Smooth muscle cell of the pulmonary artery (primary cell): ENCODE data around the gene ENTHD1. TPM values are rescaled to one million over a fixed set of nuclear protein-coding genes. Genes with fewer than 3 reads are reported as not detected.

Experiments
- total RNA-seq: library from RNA; depleted of rRNA; stranded (reverse); fragments of >200 nt; gene quantifications from 2 replicates; pipeline ENCODE4 v1.2.3, GENCODE V29; 2014

ENTHD1 gene, protein sequence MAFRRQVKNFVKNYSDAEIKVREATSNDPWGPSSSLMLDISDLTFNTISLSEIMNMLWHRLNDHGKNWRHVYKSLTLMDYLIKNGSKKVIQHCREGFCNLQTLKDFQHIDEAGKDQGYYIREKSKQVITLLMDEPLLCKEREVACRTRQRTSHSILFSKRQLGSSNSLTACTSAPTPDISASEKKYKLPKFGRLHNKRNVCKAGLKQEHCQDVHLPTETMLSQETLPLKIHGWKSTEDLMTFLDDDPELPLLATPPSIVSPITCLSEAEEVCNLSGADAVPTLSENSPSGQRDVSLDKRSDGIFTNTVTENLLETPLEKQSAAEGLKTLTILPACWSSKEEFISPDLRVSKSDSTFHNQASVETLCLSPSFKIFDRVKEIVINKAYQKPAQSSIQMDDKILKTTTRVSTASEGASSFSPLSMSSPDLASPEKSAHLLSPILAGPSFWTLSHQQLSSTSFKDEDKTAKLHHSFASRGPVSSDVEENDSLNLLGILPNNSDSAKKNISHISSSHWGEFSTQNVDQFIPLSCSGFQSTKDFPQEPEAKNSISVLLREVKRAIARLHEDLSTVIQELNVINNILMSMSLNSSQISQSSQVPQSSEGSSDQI
- not detected in 2 replicates for total RNA-seq

DNA sequence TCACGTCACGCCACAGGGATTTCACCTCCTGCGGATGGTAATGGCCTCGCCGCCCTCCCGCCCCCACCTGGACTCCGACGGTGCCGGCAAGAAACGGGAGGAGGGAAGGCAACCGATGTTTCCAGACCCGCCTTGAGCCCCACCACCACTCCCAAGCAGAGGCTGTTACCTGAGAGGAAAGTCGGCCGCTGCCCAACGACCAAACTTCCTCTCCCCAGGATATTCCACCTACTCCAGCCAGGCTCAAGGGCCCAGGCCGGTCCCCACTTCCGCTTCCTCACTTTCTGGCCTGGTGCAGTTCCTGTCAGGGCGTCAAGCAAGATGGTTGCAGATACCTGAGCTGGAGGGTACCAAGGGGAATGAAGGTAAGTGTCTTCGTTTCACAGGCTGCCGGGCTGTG is at the start of gene ENTHD1:
ENTHD1 (minus strand) TSS at position 235 of the 400 bp plus-strand sequence. CDS start 6,012 bp downstream, outside the sequence.

DNA sequence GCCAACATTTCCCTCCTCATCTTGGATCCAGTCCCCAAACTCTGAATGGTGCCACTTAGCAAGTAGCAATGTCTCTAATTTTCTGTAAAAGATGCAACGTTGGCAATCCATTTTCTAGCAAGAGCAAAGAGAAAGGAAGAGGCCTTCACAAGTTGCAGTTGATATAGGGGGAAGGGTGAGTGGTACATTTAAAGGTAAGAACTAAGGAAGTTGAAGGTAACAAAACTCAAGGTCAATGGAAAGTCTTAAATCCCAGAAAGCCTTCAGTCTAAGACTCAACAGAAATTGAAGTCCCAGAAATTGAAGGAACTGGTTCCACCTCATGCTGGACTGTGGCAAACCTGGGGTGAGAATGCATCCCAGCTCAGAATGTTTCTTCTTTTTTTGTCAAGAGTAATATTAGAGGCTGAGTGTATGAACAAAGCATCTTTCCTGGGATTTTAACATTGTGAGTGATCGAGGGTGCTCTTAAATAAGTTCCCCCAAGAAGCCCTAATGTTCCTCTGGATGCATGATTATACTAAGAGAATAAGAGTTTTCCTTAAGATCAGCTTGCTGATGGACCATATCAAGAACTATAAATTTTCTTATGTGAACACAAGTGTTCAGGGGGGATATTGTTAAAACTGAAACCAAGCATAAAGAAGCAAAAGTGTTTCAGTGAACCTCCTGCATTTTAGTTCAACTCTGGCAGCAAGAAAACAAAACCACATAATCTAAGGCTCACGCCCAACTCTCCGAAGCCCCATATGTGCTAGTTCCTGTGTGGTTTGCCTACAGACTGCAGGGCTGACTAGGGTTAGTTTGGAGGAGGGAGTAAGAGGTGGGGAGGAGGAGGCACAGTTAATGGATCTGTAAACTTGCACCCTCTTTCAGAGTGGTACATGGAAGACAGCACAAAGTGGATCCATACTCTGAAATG is 7.0 kb upstream of the ENTHD1 start, which contains the start of gene GRAP2:
GRAP2 (plus strand) TSS at position 779 of the 922 bp plus-strand sequence. CDS start 46,023 bp downstream, outside the sequence.

Other genes starting within 250 kb of the ENTHD1 start
- not detected in 2 replicates for gene GRAP2, start 7.3 kb upstream of the ENTHD1 start, total RNA-seq
- gene TMA7B, start 66.6 kb upstream of the ENTHD1 start, total RNA-seq, result not detected in 2 replicates
- gene FAM83F, start 101.2 kb upstream of the ENTHD1 start, total RNA-seq, result under 0.01 TPM in 1 of 2 replicates, not detected in the other